ENCODE results near the gene MEIKIN.

DNA sequence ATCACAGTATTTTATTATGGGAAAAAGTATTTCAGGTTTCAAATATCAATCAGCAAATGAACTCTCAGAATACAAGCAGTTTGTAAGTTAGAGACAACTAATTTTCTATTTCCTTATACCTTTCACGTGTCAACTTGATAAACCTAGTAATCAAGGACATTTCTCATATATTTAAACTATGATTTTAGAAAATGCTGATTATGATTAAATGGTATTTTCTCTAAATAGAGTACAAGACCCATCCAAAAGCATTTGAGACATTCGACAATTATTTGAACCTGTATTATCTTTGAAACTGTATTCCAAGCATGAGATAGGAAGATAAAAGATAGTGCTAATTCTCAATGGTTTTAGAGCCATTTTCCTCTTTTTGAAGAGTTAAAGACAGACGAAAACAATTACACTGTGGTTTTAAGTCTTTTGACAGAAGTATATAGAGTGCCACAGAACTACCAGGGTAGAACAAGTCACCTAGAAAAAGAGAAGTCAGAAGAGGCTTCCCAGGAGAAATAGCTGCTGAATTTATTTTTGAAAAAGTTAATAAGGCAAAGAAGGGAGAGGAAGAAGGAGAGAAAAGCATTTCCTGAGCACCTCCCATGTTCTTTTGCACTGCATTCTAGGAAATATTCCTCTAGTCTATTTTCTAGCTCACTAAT lies 5.6 kb downstream of the MEIKIN start:
- TF ChIP-seq, protein P1, sequence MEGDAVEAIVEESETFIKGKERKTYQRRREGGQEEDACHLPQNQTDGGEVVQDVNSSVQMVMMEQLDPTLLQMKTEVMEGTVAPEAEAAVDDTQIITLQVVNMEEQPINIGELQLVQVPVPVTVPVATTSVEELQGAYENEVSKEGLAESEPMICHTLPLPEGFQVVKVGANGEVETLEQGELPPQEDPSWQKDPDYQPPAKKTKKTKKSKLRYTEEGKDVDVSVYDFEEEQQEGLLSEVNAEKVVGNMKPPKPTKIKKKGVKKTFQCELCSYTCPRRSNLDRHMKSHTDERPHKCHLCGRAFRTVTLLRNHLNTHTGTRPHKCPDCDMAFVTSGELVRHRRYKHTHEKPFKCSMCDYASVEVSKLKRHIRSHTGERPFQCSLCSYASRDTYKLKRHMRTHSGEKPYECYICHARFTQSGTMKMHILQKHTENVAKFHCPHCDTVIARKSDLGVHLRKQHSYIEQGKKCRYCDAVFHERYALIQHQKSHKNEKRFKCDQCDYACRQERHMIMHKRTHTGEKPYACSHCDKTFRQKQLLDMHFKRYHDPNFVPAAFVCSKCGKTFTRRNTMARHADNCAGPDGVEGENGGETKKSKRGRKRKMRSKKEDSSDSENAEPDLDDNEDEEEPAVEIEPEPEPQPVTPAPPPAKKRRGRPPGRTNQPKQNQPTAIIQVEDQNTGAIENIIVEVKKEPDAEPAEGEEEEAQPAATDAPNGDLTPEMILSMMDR (IDR thresholded peaks at IDR 0.05; ENCODE audit: low read depth, low read length), result no peak
- no peak for TF ChIP-seq POLR2A (IDR thresholded peaks at IDR 0.05; ENCODE audit: extremely low read depth, insufficient read length)
- TF ChIP-seq, protein P2, sequence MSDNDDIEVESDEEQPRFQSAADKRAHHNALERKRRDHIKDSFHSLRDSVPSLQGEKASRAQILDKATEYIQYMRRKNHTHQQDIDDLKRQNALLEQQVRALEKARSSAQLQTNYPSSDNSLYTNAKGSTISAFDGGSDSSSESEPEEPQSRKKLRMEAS (IDR thresholded peaks at IDR 0.05; ENCODE audit: low read depth, low read length), result no peak
- no peak for TF ChIP-seq MYC (IDR thresholded peaks at IDR 0.05; ENCODE audit: low read depth, low read length)

All from NB4 (cell line).